HS-5 (cell line): ENCODE measurements around the gene IRAK1.
A peak's percentile ranks its signal among the peaks of the same experiment; 100 is the strongest.

Experiments used
- DNase-seq: peaks from one replicate; pipeline ENCODE4 v3.0.0-alpha.2; 2012; ENCODE audit warnings: low read depth

Gene IRAK1

DNA sequence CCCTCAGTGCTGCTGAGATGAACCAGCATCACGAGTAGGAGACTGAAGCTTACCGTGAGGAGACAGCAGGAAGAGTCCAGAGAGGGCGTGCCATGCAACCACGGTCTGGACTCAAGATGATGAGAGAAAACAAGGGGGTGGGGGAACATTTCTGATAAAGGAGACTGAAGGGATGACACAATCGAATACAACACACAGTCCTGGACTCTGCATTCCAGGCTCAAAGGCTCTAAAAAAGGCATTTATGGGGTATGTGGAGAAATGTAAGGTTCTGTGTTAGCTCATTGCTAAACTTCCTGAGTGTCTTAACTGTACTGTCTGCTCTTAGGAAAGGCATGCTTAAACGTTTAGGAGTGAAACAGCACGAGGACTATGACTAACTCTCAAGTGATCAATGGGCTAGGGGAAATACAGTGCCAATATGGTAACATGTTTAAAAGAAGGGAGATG lies 20.6 kb upstream of the IRAK1 start:
- peak; percentile 63 for DNase-seq

DNA sequence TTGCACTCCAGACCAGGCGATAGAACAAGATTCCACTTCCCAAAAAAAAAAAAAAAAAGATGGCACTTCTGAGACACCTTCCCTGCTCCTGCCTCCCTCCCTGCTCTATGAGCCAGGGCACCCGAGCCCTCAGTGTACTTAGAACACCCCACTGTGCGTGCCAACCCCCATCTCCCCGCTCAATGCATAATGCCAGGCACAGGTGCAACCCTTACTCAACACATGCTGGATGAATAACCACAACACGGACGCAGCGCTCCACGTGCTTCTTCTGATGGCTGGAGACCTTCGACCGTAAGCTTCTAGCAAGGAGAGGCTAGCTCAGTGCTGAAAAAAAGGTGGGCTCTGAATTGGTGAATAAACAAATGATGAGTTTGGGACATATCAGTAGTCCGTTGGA lies 19.9 kb upstream of the IRAK1 start:
- DNase-seq, result no peak

DNA sequence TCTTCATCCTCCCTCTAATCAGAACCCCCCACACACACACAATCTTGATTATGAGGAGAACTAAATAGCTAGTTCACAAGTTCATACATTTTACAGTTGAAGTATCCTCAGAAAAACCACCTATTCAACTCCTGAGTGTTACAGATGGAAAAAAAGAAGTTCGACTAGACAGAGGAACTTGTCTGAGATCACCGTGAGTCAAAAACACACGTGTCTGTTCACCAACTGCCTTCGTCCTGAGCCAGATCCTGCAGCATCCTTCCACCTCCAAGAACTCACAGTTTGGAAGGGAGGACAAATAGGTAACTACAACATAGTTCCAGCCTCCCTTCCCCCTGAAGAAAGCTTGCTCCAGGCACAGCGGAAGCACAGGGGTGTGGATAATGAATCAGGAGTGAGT lies 19.0 kb upstream of the IRAK1 start:
- no peak for DNase-seq

DNA sequence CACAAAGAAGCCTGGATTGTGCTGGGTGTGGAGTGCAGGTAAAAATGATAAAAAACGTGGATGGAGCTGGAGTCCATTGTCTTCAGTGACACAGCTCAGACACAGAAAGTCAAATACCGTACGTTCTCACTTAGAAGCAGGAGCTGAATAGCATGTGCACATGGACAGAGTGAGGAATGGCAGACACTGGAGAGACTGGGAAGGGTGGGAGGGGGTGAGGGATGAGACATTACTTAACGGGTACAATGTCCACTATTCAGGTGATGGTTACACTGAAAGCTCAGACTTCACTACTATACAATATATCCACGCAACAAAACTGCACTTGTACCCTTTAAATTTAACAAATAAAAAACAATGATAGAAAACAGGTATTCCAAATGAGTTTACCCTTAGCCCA lies 18.1 kb upstream of the IRAK1 start:
- DNase-seq, result no peak

DNA sequence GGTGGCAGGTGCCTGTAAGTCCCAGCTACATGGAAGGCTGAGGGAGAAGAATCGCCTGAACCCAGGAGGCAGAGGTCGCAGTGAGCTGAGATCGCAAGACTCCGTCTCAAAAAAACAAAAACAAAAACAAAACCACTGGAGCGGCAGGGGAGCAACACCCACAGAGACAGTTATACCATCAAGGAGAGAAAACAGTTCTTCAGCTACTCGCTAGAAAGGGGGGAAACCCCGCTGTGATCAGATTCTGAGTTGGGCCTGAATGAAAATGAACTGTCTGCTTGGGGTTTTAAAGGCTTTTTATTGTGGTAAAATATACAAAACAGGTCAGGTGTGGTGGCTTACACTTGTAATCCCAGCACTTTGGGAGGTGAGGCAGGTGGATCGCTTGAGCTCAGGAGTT lies 16.8 kb upstream of the IRAK1 start:
- no peak for DNase-seq

DNA sequence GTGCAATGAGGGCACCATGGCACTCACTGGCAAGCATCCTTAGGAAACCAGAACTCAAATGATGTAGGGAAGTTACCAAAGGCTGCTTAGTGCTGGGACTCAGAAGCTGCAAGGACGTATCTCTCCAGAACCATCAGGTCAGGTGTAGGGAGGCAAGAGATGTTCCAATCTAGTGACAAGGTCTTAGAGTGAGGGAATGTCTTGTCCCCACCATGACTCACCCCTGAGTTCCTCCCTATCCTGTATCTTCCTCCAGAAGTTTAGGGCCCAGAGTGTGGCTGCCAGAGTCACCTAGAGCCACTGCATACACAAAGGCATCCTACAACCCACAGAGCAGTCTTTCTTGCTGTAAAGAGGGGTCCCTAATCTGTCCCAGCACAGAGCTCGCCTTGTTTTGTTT lies 14.1 kb upstream of the IRAK1 start:
- DNase-seq, result no peak

DNA sequence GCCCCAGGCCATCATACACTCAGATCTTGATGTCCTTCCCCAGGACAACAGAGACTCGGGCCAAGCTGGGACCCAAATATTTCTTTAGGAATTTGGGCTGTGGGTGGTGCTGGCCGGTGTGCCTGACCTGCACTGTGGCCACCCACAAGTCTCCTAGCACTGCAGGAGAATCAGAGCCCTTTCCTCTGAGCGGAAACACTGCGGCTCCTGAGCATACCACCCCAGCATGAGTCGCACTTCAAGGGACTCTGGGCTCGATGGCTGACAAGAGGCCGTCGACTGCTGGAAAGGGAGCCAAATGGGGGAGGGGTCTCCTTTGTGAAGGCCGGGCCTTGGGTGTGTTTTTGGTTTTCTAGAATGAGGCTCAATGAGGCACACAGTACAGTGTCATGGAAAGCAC lies 13.0 kb upstream of the IRAK1 start:
- no peak for DNase-seq

DNA sequence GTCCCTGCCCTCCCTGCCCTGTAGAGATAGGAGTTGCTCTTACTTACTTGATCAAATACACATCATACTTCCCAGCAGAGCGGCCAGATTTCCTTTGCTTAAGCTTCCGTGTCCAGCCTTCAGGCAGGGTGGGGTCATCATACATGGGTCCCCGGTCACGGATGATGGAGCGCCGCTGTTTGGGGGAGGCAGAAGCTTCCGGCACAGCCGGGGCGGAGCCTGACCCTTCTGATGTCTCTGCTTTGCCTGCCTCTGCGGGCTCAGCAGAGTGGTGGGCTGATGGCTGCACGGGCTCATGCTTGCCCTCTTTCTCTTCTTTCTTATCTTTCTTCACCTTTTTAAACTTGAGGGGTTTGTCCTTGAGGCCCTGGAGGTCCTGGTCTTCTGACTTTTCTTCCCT lies 12.5 kb upstream of the IRAK1 start:
- DNase-seq, result no peak

DNA sequence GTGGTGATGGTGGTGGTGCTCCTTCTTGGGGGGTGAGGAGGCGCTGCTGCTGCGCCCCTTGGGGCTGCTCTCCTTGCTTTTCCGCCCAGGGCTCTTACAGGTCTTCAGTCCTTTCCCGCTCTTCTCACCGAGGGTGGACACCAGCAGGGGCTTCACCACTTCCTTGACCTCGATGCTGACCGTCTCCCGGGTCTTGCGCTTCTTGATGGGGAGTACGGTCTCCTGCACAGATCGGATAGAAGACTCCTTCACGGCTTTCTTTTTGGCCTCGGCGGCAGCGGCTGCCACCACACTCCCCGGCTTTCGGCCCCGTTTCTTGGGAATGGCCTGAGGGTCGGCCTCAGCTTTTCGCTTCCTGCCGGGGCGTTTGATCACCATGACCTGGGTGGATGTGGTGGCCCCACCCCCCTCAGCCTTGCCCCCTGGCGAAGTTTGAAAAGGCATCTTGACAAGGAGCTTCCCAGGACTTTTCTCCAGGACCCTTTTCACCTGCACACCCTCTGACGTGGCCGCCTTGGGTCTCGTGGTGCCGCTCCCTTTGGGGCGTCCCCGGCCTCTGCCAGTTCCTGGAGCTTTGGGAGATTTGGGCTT lies 11.1 kb upstream of the IRAK1 start:
- no peak for DNase-seq

DNA sequence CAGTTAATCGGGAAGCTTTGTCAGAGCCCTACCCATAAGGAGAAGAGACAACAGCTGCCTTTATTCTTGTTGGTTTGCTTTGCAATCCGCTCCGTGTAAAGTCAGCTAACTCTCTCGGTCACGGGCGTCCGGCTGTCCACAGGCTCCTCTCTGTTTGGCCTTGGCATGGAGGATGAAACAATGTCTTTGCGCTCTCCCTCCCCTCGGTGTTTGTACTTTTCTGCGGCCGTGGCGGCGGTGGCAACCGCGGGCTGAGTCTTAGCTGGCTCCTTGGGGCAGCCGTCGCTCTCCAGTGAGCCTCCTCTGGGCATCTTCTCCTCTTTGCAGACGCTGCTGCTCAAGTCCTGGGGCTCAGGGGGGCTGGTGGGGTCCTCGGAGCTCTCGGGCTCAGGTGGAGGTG lies 10.6 kb upstream of the IRAK1 start:
- no peak for DNase-seq

DNA sequence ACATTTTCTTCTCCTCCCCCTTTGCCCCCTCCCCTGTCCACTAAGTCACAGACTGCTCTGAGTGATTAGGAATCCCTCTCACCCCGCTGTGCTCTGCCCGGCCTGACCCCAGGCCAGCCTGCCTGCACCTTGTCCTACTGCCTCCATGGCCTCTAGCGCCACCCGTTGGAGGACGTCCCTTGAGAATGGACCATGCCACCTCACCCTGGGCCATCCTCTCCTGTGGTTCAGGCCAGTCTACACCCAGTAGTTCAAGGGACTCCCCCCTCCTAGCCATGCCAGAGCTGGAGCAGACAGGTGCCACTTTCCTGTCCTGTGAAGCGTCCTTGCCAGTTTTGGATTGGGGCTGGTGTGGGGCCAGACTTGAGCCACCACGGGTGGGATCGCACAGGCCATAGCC lies 9.7 kb upstream of the IRAK1 start:
- no peak for DNase-seq

DNA sequence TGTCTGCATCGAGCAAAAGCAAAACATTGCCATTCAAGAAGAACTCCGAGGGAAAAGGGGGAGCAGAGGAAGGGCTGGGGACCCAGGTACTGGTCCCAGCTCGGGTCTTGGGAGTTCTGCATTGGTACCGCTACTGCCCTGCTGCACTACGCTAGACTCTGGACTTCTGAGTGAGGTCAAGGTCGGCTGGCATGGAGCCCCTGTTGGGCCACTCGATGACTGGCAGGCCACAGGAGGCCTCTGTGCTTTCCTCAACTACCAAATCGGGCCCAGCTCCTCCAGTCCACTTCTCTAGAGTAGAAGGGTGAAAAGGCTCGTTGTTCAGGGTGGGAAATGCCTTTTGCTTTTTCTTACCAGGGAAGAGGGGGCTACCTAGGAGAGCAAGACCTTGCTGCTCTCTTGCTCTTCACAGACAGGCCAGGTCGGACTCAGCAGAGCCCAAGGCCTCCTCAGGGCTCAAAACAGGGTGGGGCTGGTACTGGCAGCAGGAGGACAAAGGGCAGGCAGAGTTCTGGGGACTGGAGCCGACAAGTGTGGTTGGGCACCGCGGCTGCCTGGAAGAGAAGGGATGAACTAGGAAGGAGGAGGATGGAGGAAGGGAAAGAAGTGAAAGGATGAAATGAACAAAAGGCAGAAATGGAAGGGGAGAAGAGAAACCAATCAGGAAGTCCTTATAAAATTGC lies 8.9 kb upstream of the IRAK1 start:
- no peak for DNase-seq

DNA sequence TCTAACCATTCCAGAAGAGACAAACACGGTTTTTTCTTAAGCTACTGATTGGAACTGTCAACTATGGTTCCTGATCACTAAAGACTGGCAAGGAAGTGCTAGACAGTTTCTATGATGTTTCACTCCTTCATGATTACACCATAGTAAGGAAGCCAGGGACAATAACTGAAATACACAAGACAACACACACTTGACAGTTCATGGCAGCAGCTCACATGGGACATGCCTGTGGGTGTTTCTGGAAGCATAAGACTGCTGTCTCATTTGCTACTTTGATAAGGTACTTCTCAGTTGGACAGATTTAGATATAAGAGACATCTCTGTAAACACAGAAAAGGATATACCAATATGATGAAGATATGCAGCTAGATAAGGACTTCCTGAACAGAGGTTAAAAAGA lies 8.3 kb upstream of the IRAK1 start:
- DNase-seq, result no peak

DNA sequence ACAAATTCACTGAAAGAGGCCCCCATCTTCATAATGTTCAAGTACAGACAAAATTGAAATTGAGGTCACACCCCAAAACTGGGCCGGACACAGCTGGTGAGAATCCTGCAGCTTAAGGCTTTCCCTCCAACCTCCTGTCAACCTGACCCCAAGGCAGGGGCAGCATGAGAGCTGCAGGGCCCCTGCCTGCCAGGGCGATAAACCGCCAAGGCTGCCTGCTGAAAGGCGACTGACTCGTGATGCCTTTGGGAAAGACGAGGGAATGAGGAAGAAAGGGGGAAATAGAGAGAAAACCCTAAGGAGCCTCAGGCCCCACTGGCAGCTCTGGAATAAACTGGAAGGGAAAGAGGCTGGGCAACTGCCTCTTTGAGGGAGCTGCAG lies 7.3 kb upstream of the IRAK1 start:
- no peak for DNase-seq

DNA sequence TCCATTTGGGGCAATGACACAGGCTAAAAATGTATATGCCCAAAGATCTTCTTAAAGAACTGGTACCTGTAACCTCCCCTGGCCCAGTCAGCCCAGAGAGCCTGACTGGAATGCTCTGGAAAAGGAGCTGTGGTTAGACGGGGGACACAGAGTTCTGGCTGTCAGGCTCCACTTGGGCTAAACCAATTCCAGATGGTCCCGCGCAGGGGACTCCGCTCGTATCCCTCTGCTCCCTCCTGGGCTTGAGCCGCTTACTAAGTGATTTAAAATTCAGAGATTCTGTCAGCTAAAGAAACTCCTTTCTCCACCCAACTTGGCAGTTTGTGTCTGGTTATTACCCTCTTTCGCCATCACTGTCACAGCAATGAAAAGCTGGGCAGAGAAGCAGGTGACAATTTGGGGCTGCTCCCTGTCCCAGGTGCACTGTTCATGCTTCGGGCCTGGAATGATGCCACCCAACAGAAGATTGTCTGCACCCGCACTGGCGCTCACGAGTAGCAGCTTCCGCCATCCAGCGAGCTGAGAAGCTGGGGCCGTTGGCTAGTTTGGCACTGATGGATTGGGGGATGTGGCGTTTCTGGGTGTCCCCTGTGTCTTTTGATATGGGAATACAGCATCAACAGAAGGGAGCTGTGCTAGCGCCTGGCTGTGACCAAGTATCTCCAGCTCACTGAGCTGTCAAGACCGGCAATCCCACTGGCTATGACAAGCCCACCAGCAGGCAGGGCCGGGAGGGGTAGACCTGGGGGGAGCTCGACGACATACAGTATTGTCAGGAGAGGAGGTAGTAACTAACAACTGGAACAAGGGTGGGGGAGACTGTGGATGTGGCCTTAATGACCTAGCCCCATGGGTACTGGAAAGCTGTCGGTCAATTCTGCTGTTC lies 6.7 kb upstream of the IRAK1 start:
- no peak for DNase-seq

DNA sequence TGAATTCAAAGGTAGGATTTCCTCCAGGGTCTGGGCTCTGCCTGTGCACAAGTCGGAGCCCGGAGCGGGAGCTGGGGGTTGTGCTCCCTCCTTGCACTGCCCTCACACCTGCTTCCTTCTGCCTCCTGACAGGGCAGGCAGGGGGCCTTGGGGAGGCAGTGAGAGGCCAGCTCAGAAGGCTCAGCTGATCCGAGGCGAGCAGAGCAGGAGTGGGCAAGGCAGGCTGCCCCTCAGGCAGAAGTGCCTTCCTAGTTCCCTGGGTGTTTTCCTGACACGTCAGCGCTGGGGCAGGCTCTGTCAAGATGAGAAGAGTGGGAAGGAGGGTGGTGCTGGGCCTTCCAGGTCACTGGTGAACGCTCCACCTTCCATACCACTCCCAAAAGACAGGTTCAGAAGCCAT lies 5.5 kb upstream of the IRAK1 start:
- no peak for DNase-seq

DNA sequence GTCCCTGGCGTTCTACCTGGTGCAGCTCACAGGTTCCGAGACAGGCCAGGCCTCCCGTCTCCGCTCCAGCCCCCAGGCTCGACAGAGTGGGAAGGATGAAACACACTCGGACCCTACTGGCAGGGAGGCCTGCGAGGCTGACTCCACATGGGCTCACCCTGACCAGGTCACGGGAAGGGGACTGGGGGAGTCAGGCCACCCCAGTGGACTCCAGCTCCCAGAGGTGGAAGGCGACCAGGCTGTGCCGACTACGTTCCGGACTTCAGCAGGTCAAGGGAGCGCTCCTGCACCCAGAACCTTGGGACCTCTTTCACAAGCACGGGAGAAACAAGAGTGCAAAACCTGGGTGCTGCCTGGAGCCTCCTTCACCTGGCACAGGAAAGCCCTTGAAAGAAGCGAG lies 4.6 kb upstream of the IRAK1 start:
- no peak for DNase-seq

DNA sequence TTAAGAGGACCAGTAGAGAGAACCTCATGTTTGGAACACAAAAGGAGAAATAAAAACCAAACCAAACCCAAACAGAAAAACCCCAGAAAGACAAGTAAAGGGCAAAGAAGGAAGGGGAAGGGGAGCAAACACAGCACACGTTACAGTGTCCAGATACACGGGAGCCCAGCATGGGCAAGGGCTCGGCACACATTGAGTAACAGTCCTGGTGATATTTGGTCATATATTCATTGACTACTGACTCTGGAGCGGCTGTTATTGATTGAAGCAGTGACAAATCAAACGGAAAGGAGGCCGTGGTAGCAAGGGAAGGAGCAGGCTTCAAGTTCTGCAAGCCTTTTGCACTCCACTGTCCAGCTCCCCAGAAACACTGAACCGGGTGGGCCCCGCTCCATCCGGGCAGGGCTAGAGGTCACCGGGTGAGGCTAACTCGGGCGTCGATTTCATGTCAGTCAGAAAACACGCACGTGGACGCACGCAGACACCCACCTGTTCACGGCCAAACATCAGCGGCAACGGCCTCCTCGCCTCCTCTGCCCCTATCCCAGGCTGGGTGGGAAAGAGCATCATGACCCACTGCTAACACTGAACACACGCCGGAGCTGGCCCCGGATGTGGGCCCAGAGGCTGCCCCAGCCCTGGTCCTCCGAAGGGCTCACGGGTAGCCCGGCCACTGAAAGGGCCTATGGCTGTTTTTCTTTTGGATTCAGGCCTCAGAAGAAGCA lies 3.7 kb upstream of the IRAK1 start:
- DNase-seq, result no peak

DNA sequence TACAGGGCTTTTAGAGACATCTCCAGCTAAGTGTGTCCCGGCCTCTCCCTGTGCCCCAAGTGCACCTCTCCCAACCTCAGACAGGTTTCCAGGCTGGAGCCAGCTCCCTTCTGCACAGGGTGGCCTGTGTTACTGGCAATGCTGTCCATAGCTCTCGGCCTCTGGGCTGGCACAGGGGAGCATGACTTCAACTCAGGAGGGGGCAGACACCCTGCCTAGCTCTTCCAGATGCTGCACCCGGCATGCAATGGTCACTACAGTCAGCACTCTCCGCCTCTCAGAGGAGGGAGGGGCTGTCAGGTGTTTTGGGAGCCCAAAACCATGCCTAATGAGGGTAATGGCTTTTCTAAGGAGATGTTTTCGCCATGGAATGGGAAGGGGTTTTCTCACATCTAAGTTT lies 2.4 kb upstream of the IRAK1 start:
- no peak for DNase-seq

DNA sequence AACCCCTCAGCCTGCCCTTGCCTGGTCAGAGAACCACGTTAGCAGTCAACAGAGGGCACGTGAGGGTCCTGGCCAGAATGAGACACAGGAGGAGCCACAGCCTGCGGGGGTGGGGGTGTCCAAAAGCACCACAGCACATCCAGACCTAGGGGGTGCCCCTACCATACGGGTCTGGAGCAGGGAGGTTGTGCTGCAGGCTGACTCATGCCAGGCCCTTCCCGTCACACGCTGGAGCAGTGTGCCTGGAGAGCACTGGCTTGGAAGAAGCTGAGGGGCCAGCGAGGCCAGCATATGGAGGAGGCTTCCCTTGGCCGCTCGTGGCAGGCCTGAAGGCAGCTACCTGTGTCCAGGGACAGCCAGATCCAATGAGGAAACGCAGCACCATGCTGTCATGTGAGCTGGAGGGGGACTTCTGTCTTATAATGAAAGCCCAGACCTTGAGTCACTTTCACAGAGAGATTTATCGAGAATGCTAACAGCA lies 1.5 kb upstream of the IRAK1 start:
- DNase-seq, result no peak

DNA sequence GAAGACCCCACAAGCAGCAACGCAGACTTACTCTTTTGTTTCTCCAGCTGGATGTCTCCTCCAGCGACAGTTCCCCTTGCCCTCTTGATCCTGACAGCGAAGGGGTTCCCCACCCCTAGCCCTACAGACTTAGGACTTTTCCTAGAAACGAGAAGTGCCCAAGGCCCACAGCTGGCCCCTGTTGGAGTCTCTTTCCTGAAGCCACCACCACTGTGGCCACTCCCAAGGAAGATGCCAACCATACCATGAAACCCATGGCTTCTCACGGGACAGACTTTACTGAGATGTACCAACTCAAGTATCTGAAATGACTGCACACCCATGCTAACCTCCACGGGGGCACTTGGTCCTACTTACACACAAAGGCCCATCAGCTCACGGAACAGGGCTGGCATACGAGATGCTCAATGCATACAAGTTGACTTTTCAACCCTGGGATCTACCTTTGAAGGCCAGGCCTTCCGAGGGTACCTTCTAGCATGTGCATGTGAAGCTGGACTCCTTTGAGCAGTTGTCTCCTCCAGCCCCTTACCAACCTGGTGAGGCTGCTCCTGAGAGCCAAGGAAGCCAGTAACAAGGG lies 924 bp upstream of the IRAK1 start:
- DNase-seq, result no peak

DNA sequence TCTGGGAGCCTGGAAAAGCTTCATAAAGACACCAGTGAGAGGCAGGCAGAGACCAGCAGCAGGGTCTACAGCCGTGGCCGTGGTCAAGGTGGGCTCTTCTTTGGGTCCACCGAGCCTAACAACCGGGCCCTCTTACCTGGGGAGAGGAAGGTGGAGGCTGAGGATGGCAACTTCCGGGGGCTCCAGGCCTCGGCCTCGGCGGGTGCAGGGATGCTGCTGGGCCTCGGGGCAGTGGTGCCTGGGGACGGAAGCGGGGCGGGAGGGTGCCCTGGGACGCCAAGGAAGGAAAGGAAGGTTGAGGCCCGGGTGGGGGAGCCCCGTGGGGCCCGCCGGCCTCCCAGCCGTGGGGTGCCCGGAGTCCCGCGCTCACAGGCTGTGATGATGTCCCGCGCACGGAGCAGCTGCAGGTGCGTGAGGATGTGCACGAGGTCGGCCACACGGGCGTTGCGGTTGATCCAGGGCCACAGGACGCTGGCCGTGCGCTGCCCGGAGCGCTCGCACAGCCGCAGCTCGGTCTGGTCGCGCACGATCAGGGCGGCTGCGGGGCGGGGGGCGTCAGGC lies 561 bp downstream of the IRAK1 start:
- DNase-seq, result no peak
